Calu3 (cell line): Measurements from ENCODE around the gene EIPR1. TPM values are rescaled to one million over a fixed set of nuclear protein-coding genes. Genes with fewer than 3 reads are reported as not detected.

ENCODE experiments used
- BruUV-seq: library from RNA; stranded (reverse); fragments of 400-500 nt; replicated peaks from 2 replicates; lab custom pipeline; 2021; lab: Mats Ljungman, UMichigan
- CTCF ChIA-PET: fragments of 300-600 bp; sonication (Branson Sonifier 250); formaldehyde crosslinking; loops from one replicate; lab custom pipeline; 2022; ENCODE audit warnings: antibody characterized with exemption; lab: Charles Lee
- DNase-seq: peaks from one replicate; pipeline ENCODE4 v3.0.0; 2022
- H3K27ac Mint-ChIP-seq: one replicate; pipeline ENCODE4 v1.8.0; 2022; ENCODE audit warnings: mixed read lengths; ENCODE audit not compliant: unreplicated experiment
- H3K27me3 Mint-ChIP-seq: one replicate; pipeline ENCODE4 v1.8.0; 2022; ENCODE audit warnings: mixed read lengths; ENCODE audit not compliant: unreplicated experiment
- H3K36me3 Mint-ChIP-seq: one replicate; pipeline ENCODE4 v1.8.0; 2022; ENCODE audit warnings: mild to moderate bottlenecking, moderate library complexity, mixed read lengths; ENCODE audit not compliant: insufficient read depth, unreplicated experiment
- H3K4me1 Mint-ChIP-seq: one replicate; pipeline ENCODE4 v1.8.0; 2022; ENCODE audit warnings: mild to moderate bottlenecking, low read depth, mixed read lengths; ENCODE audit not compliant: unreplicated experiment
- H3K4me3 Mint-ChIP-seq: one replicate; pipeline ENCODE4 v1.8.0; 2022; ENCODE audit warnings: mild to moderate bottlenecking, low read depth, moderate library complexity, mixed read lengths; ENCODE audit not compliant: unreplicated experiment
- H3K9me3 Mint-ChIP-seq: one replicate; pipeline ENCODE4 v1.8.0; 2022; ENCODE audit warnings: low read depth, mixed read lengths; ENCODE audit not compliant: unreplicated experiment
- intact Hi-C: fragments of 100-400 bp; cut with micrococcal nuclease; formaldehyde crosslinking; loops from one replicate; pipeline ENCODE4 v1.10.0; 2022; ENCODE audit not compliant: unreplicated experiment
- total RNA-seq: library from RNA; stranded (reverse); gene quantifications from 2 replicates; pipeline ENCODE4 v1.2.3, GENCODE V29; 2022
- TF ChIP-seq, protein P1 (sequence below): fragments of 200-600 bp; IDR thresholded peaks from one replicate; pipeline ENCODE4 v1.8.0; 2022; ENCODE audit warnings: antibody characterized with exemption; ENCODE audit not compliant: unreplicated experiment

EIPR1 gene
- total RNA-seq, 1 experiment from 2014 or later, result 31.7 TPM

DNA sequence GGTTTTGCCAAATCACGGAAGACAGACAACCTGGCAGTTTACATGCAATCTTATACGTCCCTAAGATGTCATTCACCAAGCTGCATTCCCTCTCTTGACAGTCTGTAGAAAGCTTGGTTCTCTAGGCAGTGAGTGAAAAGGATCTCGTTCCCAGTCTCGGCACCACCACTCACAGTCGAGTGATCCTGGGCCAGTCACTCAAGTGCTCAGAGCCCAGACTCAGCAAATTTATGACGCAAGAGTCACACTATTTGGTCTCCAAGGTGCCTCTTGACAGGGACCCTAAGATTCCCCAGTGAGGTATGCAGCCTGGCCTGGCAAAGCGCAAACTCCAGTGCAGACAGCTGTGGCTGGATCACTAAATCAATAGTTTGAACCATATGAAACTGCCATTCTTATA lies 77.9 kb downstream of the EIPR1 start:
- intact Hi-C loops, result no loop called here
- Mint-ChIP-seq H3K27me3 (no peaks in the 10 kb centered on the region), H3K4me1 (no peaks in the 10 kb centered on the region), H3K4me3 (no peak overlapping the region), H3K9me3 (no peaks in the 10 kb centered on the region), H3K36me3 (no peaks in the 10 kb centered on the region), H3K27ac (no peak overlapping the region)
- no TSS peak for BruUV-seq
- CTCF ChIA-PET, result no interaction called here
- TF ChIP-seq, protein P1, sequence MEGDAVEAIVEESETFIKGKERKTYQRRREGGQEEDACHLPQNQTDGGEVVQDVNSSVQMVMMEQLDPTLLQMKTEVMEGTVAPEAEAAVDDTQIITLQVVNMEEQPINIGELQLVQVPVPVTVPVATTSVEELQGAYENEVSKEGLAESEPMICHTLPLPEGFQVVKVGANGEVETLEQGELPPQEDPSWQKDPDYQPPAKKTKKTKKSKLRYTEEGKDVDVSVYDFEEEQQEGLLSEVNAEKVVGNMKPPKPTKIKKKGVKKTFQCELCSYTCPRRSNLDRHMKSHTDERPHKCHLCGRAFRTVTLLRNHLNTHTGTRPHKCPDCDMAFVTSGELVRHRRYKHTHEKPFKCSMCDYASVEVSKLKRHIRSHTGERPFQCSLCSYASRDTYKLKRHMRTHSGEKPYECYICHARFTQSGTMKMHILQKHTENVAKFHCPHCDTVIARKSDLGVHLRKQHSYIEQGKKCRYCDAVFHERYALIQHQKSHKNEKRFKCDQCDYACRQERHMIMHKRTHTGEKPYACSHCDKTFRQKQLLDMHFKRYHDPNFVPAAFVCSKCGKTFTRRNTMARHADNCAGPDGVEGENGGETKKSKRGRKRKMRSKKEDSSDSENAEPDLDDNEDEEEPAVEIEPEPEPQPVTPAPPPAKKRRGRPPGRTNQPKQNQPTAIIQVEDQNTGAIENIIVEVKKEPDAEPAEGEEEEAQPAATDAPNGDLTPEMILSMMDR, result no peak
- DNase-seq, result no peak

GRCh38 chr2:3299130-3299529 lies 78.5 kb downstream of the EIPR1 start:
- TF ChIP-seq, protein P1, result no peak
- BruUV-seq, result no TSS peak
- H3K27ac Mint-ChIP-seq, result no peak overlapping the region
- no peak overlapping the region for H3K4me3 Mint-ChIP-seq
- H3K36me3 Mint-ChIP-seq, result no peaks in the 10 kb centered on the region
- H3K9me3 Mint-ChIP-seq, result no peaks in the 10 kb centered on the region
- DNase-seq, result no peak
- no peaks in the 10 kb centered on the region for H3K4me1 Mint-ChIP-seq
- H3K27me3 Mint-ChIP-seq, result no peaks in the 10 kb centered on the region
- CTCF ChIA-PET, result no interaction called here
- intact Hi-C loops, result no loop called here

DNA sequence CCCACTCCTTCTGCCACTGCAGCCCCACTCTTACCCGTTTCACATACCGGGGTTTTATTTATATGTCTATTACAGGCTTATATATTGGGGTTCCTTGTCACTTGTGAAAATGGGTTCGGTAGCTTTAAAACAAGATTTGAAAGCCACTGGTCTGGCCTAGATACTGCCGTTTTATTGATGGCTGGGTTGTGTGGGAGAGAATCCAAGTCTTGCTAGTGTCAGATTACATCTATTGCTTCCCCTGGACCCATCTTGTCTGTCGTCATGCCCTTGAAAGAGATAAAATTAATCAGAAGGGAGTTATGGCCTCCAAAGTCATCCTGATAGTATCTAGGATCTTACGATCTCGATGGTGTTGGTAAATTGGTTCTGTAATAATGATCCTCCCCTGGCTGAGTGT lies 79.4 kb downstream of the EIPR1 start:
- no peak overlapping the region for H3K4me3 Mint-ChIP-seq
- intact Hi-C loops, result no loop called here
- no peaks in the 10 kb centered on the region for H3K36me3 Mint-ChIP-seq
- CTCF ChIA-PET, result no interaction called here
- no peaks in the 10 kb centered on the region for H3K9me3 Mint-ChIP-seq
- no peak overlapping the region for H3K27ac Mint-ChIP-seq
- H3K27me3 Mint-ChIP-seq, result no peaks in the 10 kb centered on the region
- no peak for DNase-seq
- H3K4me1 Mint-ChIP-seq, result no peaks in the 10 kb centered on the region
- TF ChIP-seq, protein P1, result no peak
- no TSS peak for BruUV-seq

GRCh38 chr2:3297523-3297922 lies 80.1 kb downstream of the EIPR1 start:
- H3K9me3 Mint-ChIP-seq, result no peaks in the 10 kb centered on the region
- DNase-seq, result no peak
- intact Hi-C loops, result no loop called here

More at GRCh38 chr2:3297523-3297922, 80.1 kb downstream of the EIPR1 start:
- CTCF ChIA-PET, result no interaction called here
- no peaks in the 10 kb centered on the region for H3K4me1 Mint-ChIP-seq
- H3K36me3 Mint-ChIP-seq, result no peaks in the 10 kb centered on the region
- TF ChIP-seq, protein P1, result no peak
- H3K4me3 Mint-ChIP-seq, result no peak overlapping the region
- no peak overlapping the region for H3K27ac Mint-ChIP-seq
- H3K27me3 Mint-ChIP-seq, result no peaks in the 10 kb centered on the region
- no TSS peak for BruUV-seq
